ENCODE data around the gene NKX3-2.

The NKX3-2 gene

GRCh38 chr4:13509442-13509841, 34.9 kb downstream of the NKX3-2 start:
- Histone ChIP-seq H3K9ac (ENCODE audit: low read depth in 1 of 2, low read length in 2 of 2) (no peak overlapping the region), H3K27me3 (ENCODE audit: control insufficient read depth in 2 of 2, insufficient read depth in 2 of 2, low read length in 2 of 2) (no peaks in the 10 kb centered on the region), H3K36me3 (ENCODE audit: control insufficient read depth in 2 of 2, insufficient read depth in 2 of 2, low read length in 2 of 2) (no peaks in the 10 kb centered on the region), H3K4me3 (ENCODE audit: low read length in 2 of 2) (no peak overlapping the region), H3K4me1 (ENCODE audit: control insufficient read depth in 2 of 2, insufficient read depth in 2 of 2, low read length in 2 of 2) (no peaks in the 10 kb centered on the region), H3K9me3 (ENCODE audit: control insufficient read depth in 2 of 2, low read length in 2 of 2) (no peaks in the 10 kb centered on the region), H3K27ac (ENCODE audit: low read depth in 2 of 2, low read length in 2 of 2) (no peak overlapping the region)

- H3K27ac ChIP-seq (ENCODE audit: low read depth in 2 of 2, low read length in 2 of 2) = no peak overlapping the region
- peaks cover 0 to 3% of the 10 kb centered on the region in 2 donors for H3K27me3 ChIP-seq (ENCODE audit: control insufficient read depth in 2 of 2, insufficient read depth in 2 of 2, low read length in 2 of 2)
- no peak overlapping the region for H3K9ac ChIP-seq (ENCODE audit: low read depth in 1 of 2, low read length in 2 of 2)
- H3K9me3 ChIP-seq (ENCODE audit: control insufficient read depth in 2 of 2, low read length in 2 of 2) = no peaks in the 10 kb centered on the region
- no peaks in the 10 kb centered on the region for H3K36me3 ChIP-seq (ENCODE audit: control insufficient read depth in 2 of 2, insufficient read depth in 2 of 2, low read length in 2 of 2)
- H3K4me3 ChIP-seq (ENCODE audit: low read length in 2 of 2) = no peak overlapping the region
- H3K4me1 ChIP-seq (ENCODE audit: control insufficient read depth in 2 of 2, insufficient read depth in 2 of 2, low read length in 2 of 2) = no peaks in the 10 kb centered on the region
These were observed 39.9 kb downstream of the NKX3-2 start for GRCh38 chr4:13504374-13504773.

GRCh38 chr4:13498469-13498868, 45.8 kb downstream of the NKX3-2 start:
- Histone ChIP-seq H3K36me3 (ENCODE audit: control insufficient read depth in 2 of 2, insufficient read depth in 2 of 2, low read length in 2 of 2) (no peaks in the 10 kb centered on the region), H3K4me1 (ENCODE audit: control insufficient read depth in 2 of 2, insufficient read depth in 2 of 2, low read length in 2 of 2) (peaks cover 0 to 4% of the 10 kb centered on the region in 2 donors), H3K9me3 (ENCODE audit: control insufficient read depth in 2 of 2, low read length in 2 of 2) (no peaks in the 10 kb centered on the region), H3K27ac (ENCODE audit: low read depth in 2 of 2, low read length in 2 of 2) (no peak overlapping the region), H3K27me3 (ENCODE audit: control insufficient read depth in 2 of 2, insufficient read depth in 2 of 2, low read length in 2 of 2) (peaks cover 0 to 3% of the 10 kb centered on the region in 2 donors), H3K4me3 (ENCODE audit: low read length in 2 of 2) (no peak overlapping the region), H3K9ac (ENCODE audit: low read depth in 1 of 2, low read length in 2 of 2) (no peak overlapping the region)

- H3K4me1 ChIP-seq (ENCODE audit: control insufficient read depth in 2 of 2, insufficient read depth in 2 of 2, low read length in 2 of 2) = peaks cover 0 to 4% of the 10 kb centered on the region in 2 donors
- H3K9ac ChIP-seq (ENCODE audit: low read depth in 1 of 2, low read length in 2 of 2) = no peak overlapping the region
- H3K27me3 ChIP-seq (ENCODE audit: control insufficient read depth in 2 of 2, insufficient read depth in 2 of 2, low read length in 2 of 2) = peaks cover 0 to 3% of the 10 kb centered on the region in 2 donors
- no peak overlapping the region for H3K27ac ChIP-seq (ENCODE audit: low read depth in 2 of 2, low read length in 2 of 2)
- no peak overlapping the region for H3K4me3 ChIP-seq (ENCODE audit: low read length in 2 of 2)
- no peaks in the 10 kb centered on the region for H3K36me3 ChIP-seq (ENCODE audit: control insufficient read depth in 2 of 2, insufficient read depth in 2 of 2, low read length in 2 of 2)
- H3K9me3 ChIP-seq (ENCODE audit: control insufficient read depth in 2 of 2, low read length in 2 of 2) = no peaks in the 10 kb centered on the region
These were observed 47.7 kb downstream of the NKX3-2 start for GRCh38 chr4:13496605-13497004.

GRCh38 chr4:13495753-13496152, 48.6 kb downstream of the NKX3-2 start:
- H3K4me3 ChIP-seq (ENCODE audit: low read length in 2 of 2) = no peak overlapping the region
- H3K36me3 ChIP-seq (ENCODE audit: control insufficient read depth in 2 of 2, insufficient read depth in 2 of 2, low read length in 2 of 2) = no peaks in the 10 kb centered on the region
- H3K9me3 ChIP-seq (ENCODE audit: control insufficient read depth in 2 of 2, low read length in 2 of 2) = no peaks in the 10 kb centered on the region
- no peaks in the 10 kb centered on the region for H3K27me3 ChIP-seq (ENCODE audit: control insufficient read depth in 2 of 2, insufficient read depth in 2 of 2, low read length in 2 of 2)
- no peak overlapping the region for H3K27ac ChIP-seq (ENCODE audit: low read depth in 2 of 2, low read length in 2 of 2)
- no peak overlapping the region for H3K9ac ChIP-seq (ENCODE audit: low read depth in 1 of 2, low read length in 2 of 2)
- peaks cover 0 to 4% of the 10 kb centered on the region in 2 donors for H3K4me1 ChIP-seq (ENCODE audit: control insufficient read depth in 2 of 2, insufficient read depth in 2 of 2, low read length in 2 of 2)

GRCh38 chr4:13493793-13494192, 50.5 kb downstream of the NKX3-2 start:
- no peaks in the 10 kb centered on the region for H3K36me3 ChIP-seq (ENCODE audit: control insufficient read depth in 2 of 2, insufficient read depth in 2 of 2, low read length in 2 of 2)
- H3K9me3 ChIP-seq (ENCODE audit: control insufficient read depth in 2 of 2, low read length in 2 of 2) = no peaks in the 10 kb centered on the region
- peaks cover 0 to 3% of the 10 kb centered on the region in 2 donors for H3K27me3 ChIP-seq (ENCODE audit: control insufficient read depth in 2 of 2, insufficient read depth in 2 of 2, low read length in 2 of 2)
- no peak overlapping the region for H3K27ac ChIP-seq (ENCODE audit: low read depth in 2 of 2, low read length in 2 of 2)
- no peak overlapping the region for H3K4me3 ChIP-seq (ENCODE audit: low read length in 2 of 2)
- H3K9ac ChIP-seq (ENCODE audit: low read depth in 1 of 2, low read length in 2 of 2) = no peak overlapping the region
- H3K4me1 ChIP-seq (ENCODE audit: control insufficient read depth in 2 of 2, insufficient read depth in 2 of 2, low read length in 2 of 2) = peaks cover 0 to 4% of the 10 kb centered on the region in 2 donors

- H3K9ac ChIP-seq (ENCODE audit: low read depth in 1 of 2, low read length in 2 of 2) = no peak overlapping the region
These were observed 51.6 kb downstream of the NKX3-2 start for GRCh38 chr4:13492747-13493146.

More at GRCh38 chr4:13492747-13493146, 51.6 kb downstream of the NKX3-2 start:
- Histone ChIP-seq H3K4me1 (ENCODE audit: control insufficient read depth in 2 of 2, insufficient read depth in 2 of 2, low read length in 2 of 2) (peaks cover 0 to 4% of the 10 kb centered on the region in 2 donors), H3K9me3 (ENCODE audit: control insufficient read depth in 2 of 2, low read length in 2 of 2) (no peaks in the 10 kb centered on the region), H3K36me3 (ENCODE audit: control insufficient read depth in 2 of 2, insufficient read depth in 2 of 2, low read length in 2 of 2) (no peaks in the 10 kb centered on the region), H3K27me3 (ENCODE audit: control insufficient read depth in 2 of 2, insufficient read depth in 2 of 2, low read length in 2 of 2) (peaks cover 0 to 8% of the 10 kb centered on the region in 2 donors), H3K27ac (ENCODE audit: low read depth in 2 of 2, low read length in 2 of 2) (no peak overlapping the region), H3K4me3 (ENCODE audit: low read length in 2 of 2) (no peak overlapping the region)

All from mucosa of rectum (tissue), 2 donors.